Kidney capillary endothelial cell (primary cell): ENCODE results near the gene GTPBP3.

Source experiments
- DNase-seq: peaks from one replicate; pipeline ENCODE4 v3.0.0-alpha.2; 2018; ENCODE audit warnings: low spot score

The GTPBP3 gene

GRCh38 chr19:17385878-17386611, 48.7 kb downstream of the GTPBP3 start:
- peak; percentile 93 for DNase-seq

GRCh38 chr19:17389288-17389687, 51.9 kb downstream of the GTPBP3 start:
- DNase-seq, result no peak

GRCh38 chr19:17389957-17390664, 52.8 kb downstream of the GTPBP3 start:
- no peak for DNase-seq

DNA sequence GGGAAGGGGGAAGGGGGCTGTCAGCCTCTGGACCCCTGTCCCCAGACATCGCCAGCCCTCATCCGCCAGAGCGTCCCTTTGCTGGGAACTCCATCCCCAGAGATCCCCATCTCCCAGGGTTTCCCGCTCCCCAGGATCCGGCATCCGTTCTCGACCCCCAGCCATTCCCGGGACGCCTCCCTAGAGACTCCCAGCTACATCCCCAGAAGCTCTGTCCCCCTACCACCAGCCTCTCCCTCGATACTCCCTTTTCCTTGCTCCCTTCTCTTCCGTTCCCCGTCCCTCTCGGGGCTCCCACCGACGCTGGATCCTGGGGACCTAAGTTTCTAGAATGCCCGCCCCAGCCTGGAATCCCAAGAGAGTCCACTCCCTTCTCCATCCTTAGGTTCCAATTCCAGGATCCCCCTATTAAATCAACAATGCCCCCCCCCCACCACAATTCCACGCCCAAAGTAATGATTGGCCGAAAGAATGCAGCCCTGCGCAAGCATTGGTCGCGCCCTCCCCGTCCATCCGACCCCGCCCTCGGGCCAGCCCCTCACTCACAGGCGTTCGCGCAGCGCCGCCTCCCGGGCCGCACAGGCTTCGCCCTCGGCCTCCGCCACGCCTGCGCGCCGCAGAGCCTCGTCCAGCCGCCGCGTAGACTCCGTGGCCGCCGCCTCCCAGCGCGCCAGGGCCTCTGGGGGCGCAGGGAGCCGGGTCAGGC, 53.5 kb downstream of the GTPBP3 start:
- peak; percentile 93 for DNase-seq

DNA sequence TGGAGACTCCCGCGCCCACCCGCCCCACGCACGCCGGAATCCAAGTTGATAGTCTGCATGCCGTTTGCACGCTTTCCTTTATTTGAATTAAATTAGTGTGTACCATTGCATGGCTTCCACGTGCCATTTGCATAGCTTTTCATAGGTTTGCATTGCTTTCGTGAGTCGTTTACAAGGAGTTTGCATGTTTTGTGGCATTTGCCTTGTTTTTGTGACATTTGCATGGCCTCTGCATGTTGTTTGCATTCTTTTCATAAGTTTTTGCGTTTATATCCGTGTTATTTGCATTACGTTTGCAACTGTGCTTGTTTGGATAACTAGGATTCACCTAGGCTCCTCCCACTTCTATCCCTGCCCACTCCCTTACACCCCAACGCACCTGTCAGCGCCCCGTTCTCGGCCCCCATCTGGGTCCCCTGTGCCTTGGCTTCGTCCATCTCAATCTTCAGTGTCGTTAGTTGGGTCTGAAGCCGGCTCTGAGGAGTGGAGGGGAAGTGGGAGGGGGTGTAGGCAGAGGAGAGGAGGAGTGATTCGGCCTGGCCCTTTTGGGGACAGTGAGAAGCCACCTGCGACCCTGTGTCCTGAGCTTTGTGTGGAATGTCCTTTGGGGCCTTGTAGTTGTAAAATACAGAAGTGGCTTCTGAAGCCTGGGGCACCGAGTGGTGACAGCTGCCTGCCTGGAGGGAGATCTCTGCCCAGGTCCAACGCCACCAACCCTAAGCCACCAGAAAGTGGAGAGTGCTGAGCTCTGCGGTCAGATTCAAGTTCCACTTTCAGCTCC, 54.2 kb downstream of the GTPBP3 start:
- DNase-seq, result no peak
